Right lobe of liver (tissue), 4 donors: ENCODE results near the gene SCNN1A.

ENCODE experiments used
- CTCF ChIP-seq, 4 donors: fragments of 200-600 bp in 3 of 4; fragments of 450-650 bp in 1 of 4; IDR thresholded peaks; one replicate each; pipeline versions ENCODE4 v1.5.1 to v1.8.0; 2016 to 2022; ENCODE audit warnings: antibody characterized with exemption in 4 of 4, mild to moderate bottlenecking in 2 of 4
- POLR2A ChIP-seq: fragments of 450-650 bp; IDR thresholded peaks from one replicate; pipeline ENCODE4 v1.6.1; 2017; ENCODE audit warnings: antibody characterized with exemption, mild to moderate bottlenecking
- donor health status: DM: no; HTN: no; CAD: no.
- donor health status: DM: no; HTN: no; CAD: no.
- donor health status: DM: no; HTN: yes; CAD: no.

DNA sequence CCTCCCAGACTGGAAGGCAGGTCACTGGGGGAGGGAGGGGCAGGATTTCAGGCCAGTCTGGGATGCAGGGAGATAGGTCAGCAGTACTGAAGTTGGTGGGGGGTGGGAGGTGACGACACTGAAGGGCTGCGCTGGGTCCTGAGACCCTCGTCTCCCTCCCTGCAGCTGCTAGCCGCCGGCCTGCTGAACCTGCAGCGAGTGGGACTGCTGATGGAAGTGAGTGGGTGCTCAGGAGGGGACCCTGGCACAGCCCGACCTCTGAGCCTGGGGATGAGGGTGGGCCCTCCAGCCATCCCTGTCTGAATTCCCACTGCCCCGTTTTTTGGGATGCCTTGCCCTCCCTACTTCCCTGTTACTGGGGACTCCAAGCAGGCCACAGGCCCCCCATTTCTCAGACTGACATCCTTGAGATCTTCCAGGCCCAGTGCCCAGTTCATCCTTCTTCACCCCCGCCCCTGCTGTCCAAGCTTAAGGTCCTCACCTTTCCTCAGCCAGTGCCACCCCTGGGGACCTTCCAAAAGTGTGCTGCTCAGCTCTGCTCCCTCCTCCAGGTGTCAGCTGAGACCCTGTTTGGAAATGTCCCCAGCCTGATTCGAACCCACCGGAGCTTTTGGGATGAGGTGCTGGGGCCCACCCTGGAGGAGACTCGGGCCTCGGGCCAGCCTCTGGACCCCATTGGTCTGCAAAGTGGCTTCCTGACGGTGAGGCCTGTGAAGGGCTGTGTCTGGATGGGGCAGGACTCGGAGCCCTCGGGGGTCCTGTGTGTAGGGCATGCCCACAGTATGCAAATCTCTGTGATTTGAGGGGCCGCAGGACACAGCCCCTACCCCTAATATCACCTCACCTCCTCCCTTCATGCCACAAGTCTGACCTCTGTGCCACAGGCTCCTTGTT, 59.4 kb downstream of the SCNN1A start:
- no peak for TF ChIP-seq POLR2A
- no peak for TF ChIP-seq CTCF (IDR thresholded peaks at IDR 0.05)
